ENCODE results near the gene PLCL1. TPM values are rescaled to one million over a fixed set of nuclear protein-coding genes. Genes with fewer than 3 reads are reported as not detected.

The PLCL1 gene
- total RNA-seq, 4 donors from 2014 or later, result 1.0 to 3.7 (median 2.6) TPM

DNA sequence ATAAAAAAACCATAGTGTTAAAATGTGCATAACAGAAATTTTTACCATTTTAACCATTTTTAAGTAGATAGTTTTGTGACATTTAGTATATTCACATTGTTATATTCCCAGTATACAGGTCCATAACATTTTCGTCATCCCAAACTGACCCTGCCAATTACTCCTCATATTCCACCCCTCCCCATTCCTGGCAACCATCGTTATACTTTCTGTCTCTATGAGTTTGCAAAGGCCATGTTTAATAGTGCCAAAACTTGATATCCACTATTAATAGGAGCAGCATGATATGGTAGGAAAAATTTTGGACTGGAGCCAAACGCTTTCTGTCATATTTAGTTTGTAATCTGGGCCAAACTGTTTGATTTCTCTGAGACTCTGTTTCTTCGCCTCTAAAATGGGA, 30.9 kb downstream of the PLCL1 start:
- H3K4me3 ChIP-seq (ENCODE audit: low read depth, poor library complexity, severe bottlenecking), result no peak overlapping the region
- WGBS, 2 donors, result 55 to 58% methylated on average over 4 of the region's 4 CpGs
- DNase-seq (ENCODE audit: low spot score in 2 of 2), result no peak
- TF ChIP-seq, protein P1, sequence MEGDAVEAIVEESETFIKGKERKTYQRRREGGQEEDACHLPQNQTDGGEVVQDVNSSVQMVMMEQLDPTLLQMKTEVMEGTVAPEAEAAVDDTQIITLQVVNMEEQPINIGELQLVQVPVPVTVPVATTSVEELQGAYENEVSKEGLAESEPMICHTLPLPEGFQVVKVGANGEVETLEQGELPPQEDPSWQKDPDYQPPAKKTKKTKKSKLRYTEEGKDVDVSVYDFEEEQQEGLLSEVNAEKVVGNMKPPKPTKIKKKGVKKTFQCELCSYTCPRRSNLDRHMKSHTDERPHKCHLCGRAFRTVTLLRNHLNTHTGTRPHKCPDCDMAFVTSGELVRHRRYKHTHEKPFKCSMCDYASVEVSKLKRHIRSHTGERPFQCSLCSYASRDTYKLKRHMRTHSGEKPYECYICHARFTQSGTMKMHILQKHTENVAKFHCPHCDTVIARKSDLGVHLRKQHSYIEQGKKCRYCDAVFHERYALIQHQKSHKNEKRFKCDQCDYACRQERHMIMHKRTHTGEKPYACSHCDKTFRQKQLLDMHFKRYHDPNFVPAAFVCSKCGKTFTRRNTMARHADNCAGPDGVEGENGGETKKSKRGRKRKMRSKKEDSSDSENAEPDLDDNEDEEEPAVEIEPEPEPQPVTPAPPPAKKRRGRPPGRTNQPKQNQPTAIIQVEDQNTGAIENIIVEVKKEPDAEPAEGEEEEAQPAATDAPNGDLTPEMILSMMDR (IDR thresholded peaks at IDR 0.05), result no peak
- no peak for TF ChIP-seq POLR2A (IDR thresholded peaks at IDR 0.05)
- intact Hi-C loops (cut with DNase I; ENCODE audit: low total_unique reads), result no loop called here

DNA sequence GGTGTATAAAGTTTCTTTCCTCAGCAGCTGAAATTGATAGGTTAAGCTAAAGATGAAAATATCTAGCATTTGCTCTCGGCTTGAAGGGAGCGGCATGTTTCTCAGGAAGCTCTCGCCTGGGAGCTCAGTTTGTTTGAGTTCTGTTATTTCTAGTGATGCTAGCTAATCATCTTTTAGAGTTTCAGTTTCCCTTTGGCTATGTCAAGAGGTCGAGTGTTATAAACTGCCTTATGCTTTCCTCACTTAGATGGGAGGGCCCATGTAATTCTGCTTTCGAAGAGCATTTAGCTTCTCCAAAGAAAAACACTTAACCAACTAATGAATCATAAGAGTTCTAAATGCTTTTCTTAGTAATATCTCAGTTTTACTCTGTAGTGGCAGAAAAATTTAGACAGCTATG, 33.6 kb downstream of the PLCL1 start:
- intact Hi-C loops (cut with DNase I; ENCODE audit: low total_unique reads), result no loop called here
- no peak overlapping the region for H3K4me3 ChIP-seq (ENCODE audit: low read depth, poor library complexity, severe bottlenecking)
- DNase-seq (ENCODE audit: low spot score in 2 of 2), result no peak
- TF ChIP-seq, protein P1 (IDR thresholded peaks at IDR 0.05), result no peak
- no peak for TF ChIP-seq POLR2A (IDR thresholded peaks at IDR 0.05)
- 28 to 52% methylated on average over 5 of the region's 5 CpGs for WGBS, 2 donors

DNA sequence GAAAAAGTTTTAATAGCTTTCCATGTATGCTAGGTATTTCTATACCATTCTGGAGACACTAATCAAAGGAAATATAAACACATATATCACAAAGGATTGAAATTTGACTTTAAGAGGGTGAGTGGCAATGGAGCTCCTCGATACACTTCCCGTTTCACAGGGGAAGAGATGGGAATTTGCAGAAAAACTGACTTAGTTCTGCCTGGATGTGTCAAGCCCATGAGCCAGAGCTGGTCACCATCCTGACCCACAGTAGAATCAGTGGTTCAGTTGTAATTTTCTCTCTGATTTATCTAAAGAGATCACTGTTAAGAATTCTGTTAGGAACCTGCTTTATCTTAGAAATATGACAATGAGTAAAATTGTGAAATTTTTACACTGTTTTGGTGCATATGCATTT, 34.2 kb downstream of the PLCL1 start:
- no peak for TF ChIP-seq POLR2A (IDR thresholded peaks at IDR 0.05)
- TF ChIP-seq, protein P1 (IDR thresholded peaks at IDR 0.05), result no peak
- WGBS, 2 donors, result 60 to 64% methylated on average over 2 of the region's 2 CpGs
- intact Hi-C loops (cut with DNase I; ENCODE audit: low total_unique reads), result no loop called here
- no peak overlapping the region for H3K4me3 ChIP-seq (ENCODE audit: low read depth, poor library complexity, severe bottlenecking)
- DNase-seq (ENCODE audit: low spot score in 2 of 2), result no peak

DNA sequence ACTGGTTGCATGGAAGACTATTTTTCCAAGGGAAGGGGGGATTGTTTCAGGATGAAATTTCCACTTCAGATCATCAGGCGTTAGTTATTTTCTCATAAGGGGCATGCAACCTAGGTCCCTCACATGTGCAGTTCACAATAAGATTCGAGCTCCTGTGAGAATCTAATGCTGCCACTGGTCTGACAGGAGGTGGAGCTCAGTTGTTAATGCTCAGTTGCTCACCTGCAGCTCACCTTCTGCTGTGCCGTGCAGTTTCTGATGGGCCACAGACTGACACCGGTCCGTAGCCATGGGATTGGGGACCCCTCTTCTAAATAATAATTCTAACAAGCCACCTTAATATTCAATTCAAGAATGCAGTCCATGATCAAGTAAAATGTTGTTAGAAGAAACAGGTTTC, 34.9 kb downstream of the PLCL1 start:
- no peak overlapping the region for H3K4me3 ChIP-seq (ENCODE audit: low read depth, poor library complexity, severe bottlenecking)
- intact Hi-C loops (cut with DNase I; ENCODE audit: low total_unique reads), result no loop called here
- WGBS, 2 donors, result 73 to 79% methylated on average over 5 of the region's 5 CpGs
- no peak for DNase-seq (ENCODE audit: low spot score in 2 of 2)
- TF ChIP-seq, protein P1 (IDR thresholded peaks at IDR 0.05), result no peak
- TF ChIP-seq POLR2A (IDR thresholded peaks at IDR 0.05), result no peak

DNA sequence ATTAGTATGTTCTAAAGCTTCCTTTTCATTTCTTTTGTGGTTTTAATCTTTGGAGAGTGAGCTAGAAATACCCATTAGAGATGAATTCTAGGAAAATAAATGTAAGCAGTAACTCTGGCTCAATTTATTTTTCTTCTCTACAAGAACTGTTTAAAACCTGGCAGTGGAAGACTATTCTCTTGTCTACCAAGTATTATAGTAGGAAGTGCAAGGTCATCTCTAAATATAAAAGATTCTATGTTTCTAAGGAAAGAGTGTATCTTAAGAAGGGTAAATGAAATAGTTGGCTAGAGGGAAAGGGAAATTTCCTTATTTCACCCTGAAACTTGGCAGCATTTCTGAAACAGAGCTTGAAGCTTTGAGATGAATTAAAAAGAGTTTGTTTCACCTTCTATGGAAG, 35.5 kb downstream of the PLCL1 start:
- intact Hi-C loops (cut with DNase I; ENCODE audit: low total_unique reads), result no loop called here
- DNase-seq (ENCODE audit: low spot score in 2 of 2), result no peak
- TF ChIP-seq, protein P1 (IDR thresholded peaks at IDR 0.05), result no peak
- TF ChIP-seq POLR2A (IDR thresholded peaks at IDR 0.05), result no peak
- H3K4me3 ChIP-seq (ENCODE audit: low read depth, poor library complexity, severe bottlenecking), result no peak overlapping the region

DNA sequence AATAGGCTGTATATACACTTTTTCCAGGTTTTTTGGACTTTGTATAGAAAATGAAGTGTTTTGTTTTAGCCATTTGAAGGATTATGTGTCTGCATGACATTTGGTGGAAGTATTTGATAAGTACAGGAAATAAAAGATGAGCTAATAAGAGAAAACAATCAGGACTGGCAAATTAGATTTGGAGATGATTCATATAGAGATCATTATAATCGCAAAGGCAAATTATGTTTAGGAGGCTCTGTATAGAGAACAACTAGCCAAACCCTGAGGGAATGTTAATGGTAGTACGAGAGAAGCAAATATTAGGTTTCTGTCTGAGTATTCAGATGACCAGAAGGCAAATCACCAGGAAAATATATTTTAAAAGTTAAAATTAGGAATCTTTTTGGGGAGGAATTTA, 41.7 kb downstream of the PLCL1 start:
- H3K4me3 ChIP-seq (ENCODE audit: low read depth, poor library complexity, severe bottlenecking), result no peak overlapping the region
- whole genome bisulfite sequencing, 2 donors, result 56 to 60% methylated on average over 2 of the region's 2 CpGs
- intact Hi-C loops (cut with DNase I; ENCODE audit: low total_unique reads), result no loop called here
- TF ChIP-seq POLR2A (IDR thresholded peaks at IDR 0.05), result no peak
- TF ChIP-seq, protein P1 (IDR thresholded peaks at IDR 0.05), result no peak
- DNase-seq (ENCODE audit: low spot score in 2 of 2), result no peak

All from lower leg skin (tissue), 4 donors.